Adrenal gland (tissue), 12 donors: ENCODE measurements around the gene ATP8A2. TPM values are rescaled to one million over a fixed set of nuclear protein-coding genes. Genes with fewer than 3 reads are reported as not detected.

Experiments
- DNase-seq, 7 donors: peaks; one replicate each; pipeline ENCODE4 v3.0.0-alpha.2; 2019 to 2020
- H3K27ac ChIP-seq, 5 donors: fragments of 200-600 bp; sonication (generic) in 4 of 5; 1 replicate in 3 of 5; 2 replicates in 2 of 5; pipeline versions ENCODE4 v1.5.1 to v1.8.0; 2016 to 2020; ENCODE audit warnings: mild to moderate bottlenecking in 1 of 5
- H3K27me3 ChIP-seq: fragments of 200-600 bp; 2 replicates; pipeline ENCODE4 v1.8.0; 2021
- H3K36me3 ChIP-seq, 2 donors: fragments of 200-600 bp; replicated peaks in 1 of 2; 1 replicate in 1 of 2; 2 replicates in 1 of 2; pipeline versions ENCODE4 v1.5.1 to v1.8.0; 2018 to 2022
- H3K4me1 ChIP-seq, 2 donors: fragments of 200-600 bp; replicated peaks in 1 of 2; 1 replicate in 1 of 2; 2 replicates in 1 of 2; pipeline versions ENCODE4 v1.5.1 to v1.8.0; 2018 to 2021
- H3K4me3 ChIP-seq, 4 donors: fragments of 200-600 bp; sonication (generic) in 3 of 4; one replicate each; pipeline ENCODE4 v1.5.1; 2016 to 2018
- H3K9me3 ChIP-seq, 3 donors: fragments of 200-600 bp; sonication (generic) in 1 of 3; replicated peaks in 1 of 3; 1 replicate in 2 of 3; 2 replicates in 1 of 3; pipeline versions ENCODE4 v1.5.1 to v1.8.0; 2016 to 2021
- CTCF ChIP-seq, 6 experiments: fragments of 450-650 bp in 4 of 6; fragments of 200-600 bp in 2 of 6; sonication (generic) in 1 of 6; IDR thresholded peaks; 1 replicate in 5 of 6; 2 replicates in 1 of 6; pipeline versions ENCODE4 v1.5.1 to v1.8.0; 2016 to 2021; ENCODE audit warnings: antibody characterized with exemption in 6 of 6, mild to moderate bottlenecking in 2 of 6, moderate library complexity in 1 of 6
- POLR2A ChIP-seq, 2 donors: fragments of 450-650 bp; IDR thresholded peaks; one replicate each; pipeline ENCODE4 v1.6.1; 2017; ENCODE audit warnings: antibody characterized with exemption in 2 of 2, mild to moderate bottlenecking in 2 of 2, moderate library complexity in 1 of 2
- WGBS, 4 donors: extraction: QIAGEN DNeasy Blood & Tissue Kit in 2 of 4; methylation state at CpG; one replicate each; pipeline versions ENCODE4 v1.1.5 to v1.1.7; 2013 to 2017; 5-methylcytosine and 5-hydroxymethylcytosine counted together
- intact Hi-C, 2 donors: fragments of 100-400 bp; cut with DNase I; formaldehyde crosslinking; loops; one replicate each; pipeline versions ENCODE4 v1.14.1 to v1.15.0; 2022 to 2023
- polyA plus RNA-seq, 3 donors: library from polyadenylated mRNA; stranded (reverse); fragments of 200-250 nt in 2 of 3; fragments of 350-450 nt in 1 of 3; fragmentation: Illumina TruSeq in 1 of 3; extraction: RNeasy Lipid Tissue Mini Kit (QIAGEN cat#74804) in 1 of 3; gene quantifications; one replicate each; pipeline ENCODE4 v1.2.3, GENCODE V29; 2013 to 2014
- total RNA-seq, 9 donors: library from RNA; depleted of rRNA in 4 of 9; stranded (reverse); fragments of >200 nt in 4 of 9; fragments of 120-200 nt in 1 of 9; fragmentation: NEBNext Ultra II Directional in 1 of 9; extraction: Animal tissue kit (Norgen Biotek cat#: 25700) in 1 of 9; gene quantifications; one replicate each; pipeline versions ENCODE4 v1.1.0 to v1.2.4, GENCODE V29; 2013 to 2023
- donor health status: healthy with polysubstance abuse.
- donor health status: Bipolar disorder and iron deficiency.
- donor health status: DM: yes; HTN: yes; CAD: no.
- donor health status: DM: no; HTN: no; CAD: no.
- donor health status: DM: no; HTN: no; CAD: no.
- donor health status: DM: yes; HTN: yes; CAD: no.

Gene ATP8A2
- total and polyA plus RNA-seq, 12 donors, result 0.77 to 14.0 (median 4.3) TPM

GRCh38 chr13:25839371-25839770, 467.6 kb downstream of the ATP8A2 start:
- no peak for DNase-seq
- Histone ChIP-seq H3K4me3 (no peak overlapping the region), H3K27ac (no peak overlapping the region), H3K36me3 (no peaks in the 10 kb centered on the region), H3K27me3 (peaks cover 5% of the 10 kb centered on the region), H3K9me3 (no peaks in the 10 kb centered on the region), H3K4me1 (no peaks in the 10 kb centered on the region)
- intact Hi-C loops, result no loop called here
- 85 to 87% (median 86%) methylated on average over 8 of the region's 8 CpGs for WGBS, 4 donors
- TF ChIP-seq CTCF (IDR thresholded peaks at IDR 0.05) (no peak), POLR2A (IDR thresholded peaks at IDR 0.05) (no peak)

- DNase-seq, result no peak
- Histone ChIP-seq H3K27me3 (peaks cover 5% of the 10 kb centered on the region), H3K36me3 (no peaks in the 10 kb centered on the region), H3K4me3 (no peak overlapping the region), H3K4me1 (no peaks in the 10 kb centered on the region), H3K27ac (no peak overlapping the region), H3K9me3 (no peaks in the 10 kb centered on the region)
- TF ChIP-seq CTCF (IDR thresholded peaks at IDR 0.05) (no peak), POLR2A (IDR thresholded peaks at IDR 0.05) (no peak)
- WGBS, 4 donors, result 59 to 67% (median 61%) methylated on average over 3 of the region's 3 CpGs
- intact Hi-C loops, result no loop called here
Measured at GRCh38 chr13:25840261-25840660, 468.5 kb downstream of the ATP8A2 start.

DNA sequence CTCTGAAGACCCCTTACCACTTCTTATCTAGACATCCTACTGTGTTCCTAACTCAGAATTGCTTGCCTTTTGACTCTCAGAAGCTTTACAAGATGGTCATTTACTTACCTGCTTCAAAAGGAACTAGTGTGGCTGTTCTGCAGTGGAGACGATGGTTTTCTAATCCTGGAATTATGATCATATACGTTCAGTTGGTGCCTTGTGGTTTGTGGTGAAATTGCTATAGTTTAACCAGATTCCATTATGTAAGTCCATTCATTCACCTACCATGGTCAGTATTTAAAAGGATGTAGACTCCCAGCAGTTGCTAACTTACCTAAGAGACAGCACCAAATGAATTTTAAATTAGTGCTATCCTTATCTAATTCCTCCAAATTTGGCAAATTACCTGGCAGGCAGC, 469.2 kb downstream of the ATP8A2 start:
- DNase-seq, result no peak
- peaks cover 5% of the 10 kb centered on the region for H3K27me3 ChIP-seq
- intact Hi-C loops, result no loop called here

DNA sequence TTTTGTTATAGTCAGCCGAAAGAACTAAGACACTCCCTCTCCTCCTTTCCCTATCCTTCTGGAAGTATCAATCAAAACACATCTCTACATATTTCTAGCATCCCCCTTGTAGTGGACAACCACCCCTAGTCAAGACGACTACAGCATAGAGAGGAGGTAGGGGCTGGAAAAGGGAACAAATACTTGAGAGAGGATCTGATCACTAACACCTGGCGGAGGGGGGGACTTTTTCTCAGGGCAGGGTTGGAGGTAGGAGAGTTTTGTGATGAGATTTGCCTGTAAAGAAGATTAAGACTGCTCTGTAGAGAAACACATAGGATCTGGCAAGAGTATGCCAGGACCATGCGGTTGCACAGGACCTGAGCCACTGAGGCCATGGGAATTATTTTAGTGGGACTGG, 471.9 kb downstream of the ATP8A2 start:
- intact Hi-C loops, result no loop called here
- WGBS, 4 donors, result 77 to 93% (median 85%) methylated on average over 4 of the region's 4 CpGs
- no peak for DNase-seq

More for the DNA sequence above, 469.2 kb downstream of the ATP8A2 start:
- Histone ChIP-seq H3K4me1 (no peaks in the 10 kb centered on the region), H3K9me3 (no peaks in the 10 kb centered on the region), H3K36me3 (no peaks in the 10 kb centered on the region), H3K27ac (no peak overlapping the region), H3K4me3 (no peak overlapping the region)
- 62 to 88% (median 72%) methylated on average over 2 of the region's 2 CpGs for WGBS, 4 donors
- TF ChIP-seq CTCF (IDR thresholded peaks at IDR 0.05) (no peak), POLR2A (IDR thresholded peaks at IDR 0.05) (no peak)

More for the DNA sequence above, 471.9 kb downstream of the ATP8A2 start:
- TF ChIP-seq POLR2A (IDR thresholded peaks at IDR 0.05) (no peak), CTCF (IDR thresholded peaks at IDR 0.05) (no peak)
- H3K36me3 ChIP-seq, result no peaks in the 10 kb centered on the region
- H3K4me3 ChIP-seq, result no peak overlapping the region
- H3K27ac ChIP-seq, result no peak overlapping the region
- H3K4me1 ChIP-seq, result no peaks in the 10 kb centered on the region
- no peaks in the 10 kb centered on the region for H3K9me3 ChIP-seq
- H3K27me3 ChIP-seq, result peaks cover 5% of the 10 kb centered on the region
